Heart left ventricle (tissue), 16 donors: ENCODE results near the gene FBXL4. TPM values are rescaled to one million over a fixed set of nuclear protein-coding genes. Genes with fewer than 3 reads are reported as not detected.

Experiments used
- ATAC-seq, 4 donors: fragments of 200-7000 bp; cut with Tn5 transposase; one replicate each; pipeline ENCODE4 v1.9.1; 2020 to 2022; ENCODE audit warnings: moderate library complexity in 4 of 4, mild to moderate bottlenecking in 3 of 4, moderate number of reproducible peaks in 1 of 4
- DNase-seq, 5 donors: peaks; one replicate each; pipeline ENCODE4 v3.0.0-alpha.2; 2020
- H3K27ac ChIP-seq, 12 donors: fragments of 200-600 bp; sonication (generic) in 4 of 12; one replicate each; pipeline versions ENCODE4 v1.5.0 to v1.8.0; 2016 to 2022; ENCODE audit warnings: mild to moderate bottlenecking in 2 of 12
- H3K27me3 ChIP-seq, 9 donors: fragments of 200-600 bp; sonication (generic) in 2 of 9; one replicate each; pipeline versions ENCODE4 v1.5.1 to v1.8.0; 2016 to 2022; ENCODE audit warnings: mild to moderate bottlenecking in 3 of 9
- H3K36me3 ChIP-seq, 9 donors: fragments of 200-600 bp; sonication (generic) in 2 of 9; one replicate each; pipeline versions ENCODE4 v1.5.0 to v1.8.0; 2018 to 2022; ENCODE audit warnings: mild to moderate bottlenecking in 2 of 9
- H3K4me1 ChIP-seq, 12 donors: fragments of 200-600 bp; sonication (generic) in 4 of 12; one replicate each; pipeline versions ENCODE4 v1.5.0 to v1.8.0; 2016 to 2022; ENCODE audit warnings: mild to moderate bottlenecking in 3 of 12
- H3K4me3 ChIP-seq, 12 donors: fragments of 200-600 bp; sonication (generic) in 4 of 12; one replicate each; pipeline versions ENCODE4 v1.5.0 to v1.8.0; 2017 to 2022; ENCODE audit warnings: mild to moderate bottlenecking in 9 of 12, moderate library complexity in 4 of 12
- H3K9me3 ChIP-seq, 12 donors: fragments of 200-600 bp; sonication (generic) in 4 of 12; one replicate each; pipeline versions ENCODE4 v1.5.0 to v1.8.0; 2016 to 2022; ENCODE audit warnings: mild to moderate bottlenecking in 1 of 12
- CTCF ChIP-seq, 12 donors: fragments of 200-600 bp; sonication (generic) in 4 of 12; IDR thresholded peaks; one replicate each; pipeline versions ENCODE4 v1.5.0 to v1.8.0; 2018 to 2022; ENCODE audit warnings: antibody characterized with exemption in 12 of 12, mild to moderate bottlenecking in 5 of 12
- POLR2A ChIP-seq, 2 donors: fragments of 450-650 bp; IDR thresholded peaks; one replicate each; pipeline ENCODE4 v1.6.1; 2017; ENCODE audit warnings: antibody characterized with exemption in 2 of 2, mild to moderate bottlenecking in 2 of 2, moderate library complexity in 2 of 2
- WGBS, 4 donors: extraction: QIAGEN DNeasy Blood & Tissue Kit in 2 of 4; methylation state at CpG; one replicate each; pipeline versions ENCODE4 v1.1.5 to v1.1.7; 2013 to 2018; 5-methylcytosine and 5-hydroxymethylcytosine counted together
- intact Hi-C, 10 donors: fragments of 100-400 bp; cut with DNase I; formaldehyde crosslinking; loops; one replicate each; pipeline versions ENCODE4 v1.11.1 to v1.14.2; 2022
- polyA plus RNA-seq, 2 donors: library from polyadenylated mRNA; stranded (reverse); fragments of 200-250 nt; gene quantifications; one replicate each; pipeline ENCODE4 v1.2.3, GENCODE V29; 2013
- total RNA-seq, 9 donors: library from RNA; depleted of rRNA in 2 of 9; stranded (reverse); fragments of >200 nt in 2 of 9; fragmentation: NEBNext Ultra II Directional in 3 of 9; extraction: Animal tissue kit (Norgen Biotek cat#: 25700) in 3 of 9; gene quantifications; one replicate each; pipeline versions ENCODE4 v1.1.0 to v1.2.4, GENCODE V29; 2016 to 2023
- donor health status: ischemic (EF 13 %, LVEDD 7.1; RV severe dilation, severe dysfunction).
- donor health status: healthy with polysubstance abuse.
- donor health status: DM: no; HTN: yes; CAD: no.
- donor health status: DM: no; HTN: no; CAD: no.
- donor health status: ischemic (EF 25% LVEDD 6.9; RV normal size, moderate dysfunction).
- donor health status: ischemic (EF 25% LVEDD 5.7; RV mildly dilated, moderate dysfunction).
- donor health status: healthy.
- donor health status: DM: yes; HTN: yes; CAD: no.
- donor health status: ischemic (EF 35%, LVEDD 5.7; RV mildly dilated, moderate dysfunction).
- donor health status: nonischemic (EF 11% LVEDD 7.7; RV severe dilation, severe dysfunction).
- donor health status: DM: yes; HTN: yes; CAD: no.
- donor health status: PGD.
- donor health status: ischemic (EF 29% LVEDD 5.4; RV normal size, mild dysfunction).
- donor health status: nonischemic (EF 23%, LVEDD 6.1; RV moderate dilation, normal function).

FBXL4 gene
- total and polyA plus RNA-seq, 11 donors, result 2.9 to 22.0 (median 15.9) TPM

- Histone ChIP-seq H3K9me3 (no peaks in the 10 kb centered on the region), H3K27me3 (peaks cover 61 to 100% (median 94%) of the 10 kb centered on the region in 9 donors), H3K4me1 (peaks cover 2 to 52% (median 34%) of the 10 kb centered on the region in 12 donors), H3K4me3 (peak within 1 kb of the TSS; percentile 35 to 63 (median 50)), H3K27ac (no peak within 1 kb of the TSS), H3K36me3 (no peaks in the 10 kb centered on the region)
- intact Hi-C loops, result loop anchor here in 2 of 10 donors (5.0 to 10.0 kb wide), 2 partner anchors 280 to 283 kb away; no protein-coding TSS in a partner anchor
- DNase-seq (peak in 4 of 5 donors; percentile 42 to 76 (median 55)), ATAC-seq (peak; percentile 37 to 77 (median 67))
- WGBS, 4 donors, result 1% methylated on average over 62 to 83 of the region's 83 CpGs
- no peak for TF ChIP-seq POLR2A (IDR thresholded peaks at IDR 0.05)
- TF ChIP-seq CTCF (IDR thresholded peaks at IDR 0.05), result no peak
Measured at GRCh38 chr6:98834060-98835031, 113.4 kb downstream of the FBXL4 start, which contains the start of gene POU3F2. TSS of gene POU3F2 (plus strand) at chr6:98834574. CDS start at chr6:98834874, 300 bp downstream.

- intact Hi-C loops, result loop anchor here in 2 of 10 donors (5.0 to 10.0 kb wide), 2 partner anchors 281 to 284 kb away; no protein-coding TSS in a partner anchor
- DNase-seq (no peak), ATAC-seq (peak; percentile 23 to 78 (median 48))
- Histone ChIP-seq H3K4me3 (peak overlapping the region; percentile 35 to 63 (median 50)), H3K36me3 (no peaks in the 10 kb centered on the region), H3K27ac (no peak overlapping the region), H3K27me3 (peaks cover 60 to 100% (median 94%) of the 10 kb centered on the region in 9 donors), H3K9me3 (no peaks in the 10 kb centered on the region), H3K4me1 (peaks cover 2 to 52% (median 34%) of the 10 kb centered on the region in 12 donors)
- TF ChIP-seq CTCF (IDR thresholded peaks at IDR 0.05) (peak in 1 of 12 donors; percentile 6), POLR2A (IDR thresholded peaks at IDR 0.05) (no peak)
- WGBS, 4 donors, result 1% methylated on average over 38 to 42 of the region's 42 CpGs
Measured at GRCh38 chr6:98833307-98834059, 114.3 kb downstream of the FBXL4 start.

GRCh38 chr6:98833057-98833306, 114.8 kb downstream of the FBXL4 start:
- TF ChIP-seq CTCF (IDR thresholded peaks at IDR 0.05), result peak in 2 of 12 donors; percentile 20 to 31
- TF ChIP-seq POLR2A (IDR thresholded peaks at IDR 0.05), result no peak
- Histone ChIP-seq H3K4me3 (peak overlapping the region in 11 of 12 donors; percentile 35 to 63 (median 51)), H3K4me1 (peaks cover 2 to 57% (median 35%) of the 10 kb centered on the region in 12 donors)

More at GRCh38 chr6:98833057-98833306, 114.8 kb downstream of the FBXL4 start:
- Histone ChIP-seq H3K27ac (no peak overlapping the region), H3K36me3 (no peaks in the 10 kb centered on the region), H3K27me3 (peaks cover 59 to 100% (median 94%) of the 10 kb centered on the region in 9 donors), H3K9me3 (no peaks in the 10 kb centered on the region)
- intact Hi-C loops, result loop anchor here in 2 of 10 donors (5.0 to 10.0 kb wide), 2 partner anchors 282 to 284 kb away; no protein-coding TSS in a partner anchor
- ATAC-seq (peak in 2 of 4 donors; percentile 71), DNase-seq (peak in 1 of 5 donors; percentile 62)
- 1 to 4% (median 1%) methylated on average over 13 to 26 of the region's 26 CpGs for WGBS, 4 donors
